ENCODE measurements around the gene COL20A1. TPM values are rescaled to one million over a fixed set of nuclear protein-coding genes. Genes with fewer than 3 reads are reported as not detected.

COL20A1 gene
- total and polyA plus RNA-seq, 2 experiments from 2014 or later = 1.4 TPM; not detected in 1

DNA sequence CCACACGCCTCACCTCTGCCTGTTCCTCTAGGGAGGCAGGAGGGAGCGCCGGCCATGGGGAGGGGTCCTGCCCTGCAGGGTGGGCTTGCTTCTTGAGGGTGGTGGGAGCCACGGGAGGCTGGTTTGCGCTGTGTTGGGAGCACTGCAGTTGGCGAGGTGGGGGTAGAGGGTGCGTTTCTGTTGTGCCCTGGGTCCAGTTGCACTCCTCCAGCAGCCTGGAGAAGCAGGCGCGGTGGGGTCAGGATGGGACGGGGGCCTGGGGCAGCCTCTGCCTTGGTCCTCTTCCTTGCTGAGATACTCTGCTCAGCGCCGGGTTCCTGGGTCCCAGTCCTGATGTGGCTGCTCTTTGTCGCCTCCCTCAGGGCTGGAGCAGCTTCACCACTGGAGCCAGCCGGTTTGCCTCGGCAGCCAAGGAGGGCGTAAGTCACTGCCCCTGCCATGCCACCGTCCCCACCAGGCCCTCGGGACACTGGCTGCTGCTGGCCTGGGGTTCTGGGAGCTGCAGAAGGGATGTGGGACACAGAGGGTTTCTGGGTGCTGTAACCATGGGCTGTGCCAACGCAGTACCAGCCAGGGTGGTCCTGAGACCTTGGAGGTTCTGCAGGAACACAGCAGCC, 11.9 kb upstream of the COL20A1 start:
- peaks cover 29% of the 10 kb centered on the region for H3K36me3 ChIP-seq
- H3K27me3 ChIP-seq = no peaks in the 10 kb centered on the region
- no peak for DNase-seq (ENCODE audit: low read depth in 1 of 2, low spot score in 1 of 2)
- H3K27ac ChIP-seq = no peak overlapping the region
- H3K4me3 ChIP-seq = no peak overlapping the region
- TF ChIP-seq, protein P1, sequence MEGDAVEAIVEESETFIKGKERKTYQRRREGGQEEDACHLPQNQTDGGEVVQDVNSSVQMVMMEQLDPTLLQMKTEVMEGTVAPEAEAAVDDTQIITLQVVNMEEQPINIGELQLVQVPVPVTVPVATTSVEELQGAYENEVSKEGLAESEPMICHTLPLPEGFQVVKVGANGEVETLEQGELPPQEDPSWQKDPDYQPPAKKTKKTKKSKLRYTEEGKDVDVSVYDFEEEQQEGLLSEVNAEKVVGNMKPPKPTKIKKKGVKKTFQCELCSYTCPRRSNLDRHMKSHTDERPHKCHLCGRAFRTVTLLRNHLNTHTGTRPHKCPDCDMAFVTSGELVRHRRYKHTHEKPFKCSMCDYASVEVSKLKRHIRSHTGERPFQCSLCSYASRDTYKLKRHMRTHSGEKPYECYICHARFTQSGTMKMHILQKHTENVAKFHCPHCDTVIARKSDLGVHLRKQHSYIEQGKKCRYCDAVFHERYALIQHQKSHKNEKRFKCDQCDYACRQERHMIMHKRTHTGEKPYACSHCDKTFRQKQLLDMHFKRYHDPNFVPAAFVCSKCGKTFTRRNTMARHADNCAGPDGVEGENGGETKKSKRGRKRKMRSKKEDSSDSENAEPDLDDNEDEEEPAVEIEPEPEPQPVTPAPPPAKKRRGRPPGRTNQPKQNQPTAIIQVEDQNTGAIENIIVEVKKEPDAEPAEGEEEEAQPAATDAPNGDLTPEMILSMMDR (IDR thresholded peaks at IDR 0.05; ENCODE audit: low read depth, low read length) = peak; percentile 22
- no peaks in the 10 kb centered on the region for H3K9me3 ChIP-seq (ENCODE audit: low read depth)
- H3K4me1 ChIP-seq (ENCODE audit: low read depth) = no peaks in the 10 kb centered on the region

DNA sequence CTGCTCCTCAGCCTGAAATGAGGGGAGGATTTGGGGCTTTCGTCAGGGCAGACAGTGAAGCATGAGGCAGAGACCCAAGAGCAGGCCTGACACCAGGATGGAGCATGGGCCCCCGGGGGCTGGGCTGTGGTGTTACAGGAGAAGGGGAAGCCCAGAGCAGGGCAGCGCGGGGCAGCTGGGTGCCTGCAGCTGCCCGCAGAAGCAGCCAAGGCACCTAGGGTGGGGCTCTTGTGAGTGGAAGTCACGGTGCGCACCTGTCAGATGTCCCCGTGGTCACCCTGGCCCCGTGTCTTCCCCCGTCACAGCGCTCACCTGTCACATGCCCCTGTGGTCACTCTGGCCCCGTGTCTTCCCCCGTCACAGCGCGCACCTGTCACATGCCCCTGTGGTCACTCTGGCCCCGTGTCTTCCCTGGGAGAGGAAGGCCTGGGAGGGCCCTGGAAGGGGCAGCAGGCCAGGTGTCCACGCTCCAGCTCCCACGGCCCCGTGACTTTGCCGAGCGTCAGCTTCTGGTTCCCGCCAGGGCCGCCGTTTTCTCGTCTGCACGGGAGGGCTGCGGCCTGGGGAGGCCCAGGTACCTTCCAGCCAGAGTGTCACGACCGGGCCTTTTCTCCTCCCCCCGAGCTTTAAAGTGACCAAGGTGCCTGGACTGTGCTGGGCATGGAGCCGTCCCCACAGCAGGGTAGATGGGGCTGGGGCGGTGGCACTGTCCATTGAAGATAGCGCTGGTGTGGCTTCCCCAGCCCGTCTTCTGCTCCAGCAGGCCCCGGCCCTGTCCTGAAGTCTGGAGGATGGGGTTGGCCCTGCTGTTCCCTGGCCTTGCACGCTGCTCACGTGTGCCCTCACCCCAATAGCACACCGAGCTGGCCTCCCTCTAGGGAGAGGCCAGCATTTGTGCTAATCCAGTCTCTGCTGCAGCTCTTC, 11.0 kb upstream of the COL20A1 start:
- Histone ChIP-seq H3K27me3 (no peaks in the 10 kb centered on the region), H3K9me3 (ENCODE audit: low read depth) (no peaks in the 10 kb centered on the region), H3K36me3 (peaks cover 24% of the 10 kb centered on the region), H3K27ac (no peak overlapping the region), H3K4me3 (no peak overlapping the region), H3K4me1 (ENCODE audit: low read depth) (no peaks in the 10 kb centered on the region)
- TF ChIP-seq, protein P1 (IDR thresholded peaks at IDR 0.05; ENCODE audit: low read depth, low read length) = no peak
- DNase-seq (ENCODE audit: low read depth in 1 of 2, low spot score in 1 of 2) = no peak

DNA sequence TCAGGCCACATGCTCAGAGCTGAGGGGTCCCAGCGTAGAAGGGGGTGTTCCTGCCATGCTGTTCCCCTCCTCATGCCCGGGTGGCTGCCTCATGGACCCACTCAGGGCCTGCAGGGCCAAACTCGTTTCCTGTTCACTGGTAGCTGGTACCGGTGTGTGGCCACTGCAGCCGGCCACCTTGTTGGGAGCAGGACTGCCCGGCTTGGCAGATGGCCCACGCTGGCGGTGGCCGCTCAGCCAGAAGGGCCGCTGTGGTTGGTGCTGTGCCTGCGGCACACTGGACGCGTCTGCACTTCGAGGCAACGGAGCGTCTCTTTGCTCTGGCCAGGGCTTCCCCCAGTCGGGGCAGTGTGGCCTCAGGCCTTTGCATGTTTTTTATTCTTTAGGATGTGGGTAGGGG, 10.0 kb upstream of the COL20A1 start:
- no peaks in the 10 kb centered on the region for H3K4me1 ChIP-seq (ENCODE audit: low read depth)
- H3K27ac ChIP-seq = no peak overlapping the region
- no peaks in the 10 kb centered on the region for H3K27me3 ChIP-seq
- DNase-seq (ENCODE audit: low read depth in 1 of 2, low spot score in 1 of 2) = no peak
- peaks cover 24% of the 10 kb centered on the region for H3K36me3 ChIP-seq
- no peaks in the 10 kb centered on the region for H3K9me3 ChIP-seq (ENCODE audit: low read depth)
- TF ChIP-seq, protein P1 (IDR thresholded peaks at IDR 0.05; ENCODE audit: low read depth, low read length) = no peak
- H3K4me3 ChIP-seq = no peak overlapping the region

DNA sequence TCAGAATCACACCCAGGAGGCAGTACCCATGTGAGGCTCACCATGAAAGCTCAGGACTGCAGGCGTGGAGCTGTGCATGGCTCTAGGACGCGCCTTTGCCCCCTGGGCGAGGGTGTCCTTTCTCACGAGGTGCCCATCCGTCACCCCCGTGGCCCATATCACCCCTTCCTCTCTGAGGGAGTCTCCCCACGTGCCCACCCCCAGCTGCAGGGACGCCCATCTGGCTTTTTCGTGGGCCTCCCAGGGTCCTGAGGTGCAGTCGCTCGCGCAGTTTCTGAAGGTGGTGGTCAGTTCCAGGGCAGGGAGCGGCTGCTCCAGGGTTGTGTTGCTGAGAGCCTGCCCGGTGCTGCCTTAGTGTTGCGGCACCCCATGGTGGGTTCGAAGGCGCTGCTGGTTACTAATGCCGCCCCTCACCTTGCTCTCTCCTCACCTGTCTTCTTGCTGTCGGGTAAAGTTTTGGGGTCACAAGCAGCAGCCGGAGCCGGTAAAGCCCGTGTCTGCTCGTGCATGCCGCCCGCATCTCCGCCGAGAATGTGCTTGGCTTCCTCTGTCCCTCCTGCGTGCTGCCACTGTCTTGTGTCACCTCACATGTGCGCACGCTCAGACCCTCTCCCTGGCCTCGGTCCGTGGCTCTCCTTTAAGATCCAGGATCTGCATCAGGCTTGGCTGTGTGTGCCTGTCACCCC, 9.4 kb upstream of the COL20A1 start:
- no peaks in the 10 kb centered on the region for H3K9me3 ChIP-seq (ENCODE audit: low read depth)
- TF ChIP-seq, protein P1 (IDR thresholded peaks at IDR 0.05; ENCODE audit: low read depth, low read length) = no peak
- H3K27me3 ChIP-seq = no peaks in the 10 kb centered on the region
- H3K4me1 ChIP-seq (ENCODE audit: low read depth) = no peaks in the 10 kb centered on the region
- no peak overlapping the region for H3K4me3 ChIP-seq
- DNase-seq (ENCODE audit: low read depth in 1 of 2, low spot score in 1 of 2) = no peak
- peaks cover 26% of the 10 kb centered on the region for H3K36me3 ChIP-seq
- H3K27ac ChIP-seq = no peak overlapping the region

DNA sequence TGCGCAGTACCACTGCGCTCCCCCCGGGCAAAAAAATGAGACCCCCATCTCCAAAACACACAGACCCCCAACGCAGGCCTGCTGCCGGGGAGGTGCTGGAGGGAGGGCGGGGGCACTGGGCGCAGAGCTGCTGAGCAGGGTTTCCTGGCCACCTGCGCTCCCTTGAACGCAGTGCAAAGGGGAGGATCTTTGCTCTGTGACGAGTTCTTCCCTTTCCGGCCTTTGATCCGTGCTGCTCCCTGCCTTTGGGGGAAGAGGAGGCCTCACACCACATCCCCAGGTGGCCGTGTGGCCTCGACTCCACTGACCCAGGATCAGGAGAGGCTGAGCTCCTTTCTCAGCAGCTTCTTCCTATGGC, 8.9 kb upstream of the COL20A1 start:
- H3K36me3 ChIP-seq = peaks cover 24% of the 10 kb centered on the region
- no peak overlapping the region for H3K4me3 ChIP-seq
- H3K27ac ChIP-seq = no peak overlapping the region
- TF ChIP-seq, protein P1 (IDR thresholded peaks at IDR 0.05; ENCODE audit: low read depth, low read length) = no peak
- no peak for DNase-seq (ENCODE audit: low read depth in 1 of 2, low spot score in 1 of 2)
- no peaks in the 10 kb centered on the region for H3K27me3 ChIP-seq
- no peaks in the 10 kb centered on the region for H3K4me1 ChIP-seq (ENCODE audit: low read depth)
- no peaks in the 10 kb centered on the region for H3K9me3 ChIP-seq (ENCODE audit: low read depth)
